Right lobe of liver (tissue), 4 donors: ENCODE results near the gene NFIA.

ENCODE experiments used
- POLR2A ChIP-seq: fragments of 450-650 bp; IDR thresholded peaks from one replicate; pipeline ENCODE4 v1.6.1; 2017; ENCODE audit warnings: antibody characterized with exemption, mild to moderate bottlenecking
- TF ChIP-seq, protein P1 (sequence below), 4 donors: fragments of 200-600 bp in 3 of 4; fragments of 450-650 bp in 1 of 4; IDR thresholded peaks; one replicate each; pipeline versions ENCODE4 v1.5.1 to v1.8.0; 2016 to 2022; ENCODE audit warnings: antibody characterized with exemption in 4 of 4, mild to moderate bottlenecking in 2 of 4
- donor health status: DM: no; HTN: no; CAD: no.
- donor health status: DM: no; HTN: no; CAD: no.
- donor health status: DM: no; HTN: yes; CAD: no.

DNA sequence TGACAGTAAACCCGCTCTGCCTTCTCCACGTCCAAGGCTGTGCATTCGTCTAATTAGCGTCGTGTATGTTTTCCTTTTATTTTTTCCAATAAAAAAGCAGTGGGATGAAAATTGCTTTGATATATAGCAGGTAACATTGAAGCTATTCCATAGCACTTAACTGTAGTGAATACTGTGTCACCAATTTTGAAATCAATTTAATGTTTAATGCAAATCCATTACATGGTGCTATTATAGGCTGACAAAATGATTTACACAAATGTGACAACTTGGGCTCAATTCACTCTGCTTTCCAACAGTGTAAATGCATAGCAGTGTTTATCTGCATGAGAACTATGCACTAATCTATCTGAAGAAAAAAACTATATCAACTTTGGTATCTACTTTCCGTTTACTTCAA, 377.8 kb downstream of the NFIA start:
- TF ChIP-seq, protein P1, sequence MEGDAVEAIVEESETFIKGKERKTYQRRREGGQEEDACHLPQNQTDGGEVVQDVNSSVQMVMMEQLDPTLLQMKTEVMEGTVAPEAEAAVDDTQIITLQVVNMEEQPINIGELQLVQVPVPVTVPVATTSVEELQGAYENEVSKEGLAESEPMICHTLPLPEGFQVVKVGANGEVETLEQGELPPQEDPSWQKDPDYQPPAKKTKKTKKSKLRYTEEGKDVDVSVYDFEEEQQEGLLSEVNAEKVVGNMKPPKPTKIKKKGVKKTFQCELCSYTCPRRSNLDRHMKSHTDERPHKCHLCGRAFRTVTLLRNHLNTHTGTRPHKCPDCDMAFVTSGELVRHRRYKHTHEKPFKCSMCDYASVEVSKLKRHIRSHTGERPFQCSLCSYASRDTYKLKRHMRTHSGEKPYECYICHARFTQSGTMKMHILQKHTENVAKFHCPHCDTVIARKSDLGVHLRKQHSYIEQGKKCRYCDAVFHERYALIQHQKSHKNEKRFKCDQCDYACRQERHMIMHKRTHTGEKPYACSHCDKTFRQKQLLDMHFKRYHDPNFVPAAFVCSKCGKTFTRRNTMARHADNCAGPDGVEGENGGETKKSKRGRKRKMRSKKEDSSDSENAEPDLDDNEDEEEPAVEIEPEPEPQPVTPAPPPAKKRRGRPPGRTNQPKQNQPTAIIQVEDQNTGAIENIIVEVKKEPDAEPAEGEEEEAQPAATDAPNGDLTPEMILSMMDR (IDR thresholded peaks at IDR 0.05) = no peak
- no peak for TF ChIP-seq POLR2A
